Vagina (tissue), 2 donors: ENCODE measurements around the gene CCDC88A.

ENCODE experiments used
- CTCF ChIP-seq, 3 experiments: fragments of 450-650 bp in 2 of 3; fragments of 200-600 bp in 1 of 3; sonication (generic) in 1 of 3; IDR thresholded peaks; one replicate each; pipeline ENCODE4 v1.5.1; 2017 to 2019; ENCODE audit warnings: antibody characterized with exemption in 3 of 3, mild to moderate bottlenecking in 2 of 3, moderate library complexity in 2 of 3
- POLR2A ChIP-seq, 2 donors: fragments of 450-650 bp; IDR thresholded peaks; one replicate each; pipeline ENCODE4 v1.6.1; 2017; ENCODE audit warnings: antibody characterized with exemption in 2 of 2, mild to moderate bottlenecking in 2 of 2, moderate library complexity in 2 of 2
- POLR2AphosphoS5 ChIP-seq, 2 donors: sonication (generic); formaldehyde crosslinking; IDR thresholded peaks; one replicate each; pipeline ENCODE4 v1.9.0; 2017; ENCODE audit warnings: antibody characterized with exemption in 2 of 2, mild to moderate bottlenecking in 2 of 2, low read depth in 1 of 2; ENCODE audit not compliant: insufficient read depth in 1 of 2

- TF ChIP-seq CTCF (IDR thresholded peaks at IDR 0.05) = no peak
- TF ChIP-seq POLR2A (IDR thresholded peaks at IDR 0.05) = no peak
- no peak for TF ChIP-seq POLR2AphosphoS5 (IDR thresholded peaks at IDR 0.05; ENCODE audit: insufficient read depth in 1 of 2, low read depth in 1 of 2)
Measured at GRCh38 chr2:55327470-55328230, 92.0 kb downstream of the CCDC88A start.
